ENCODE results near the gene RARRES2.

Gene RARRES2

GRCh38 chr7:150381785-150382122 lies 40.3 kb upstream of the RARRES2 start:
- H3K4me3 ChIP-seq (ENCODE audit: low read depth, low read length): no peak overlapping the region
- ChIA-PET CTCF (no interaction called here), POLR2A (no interaction called here)
- no peak for TF ChIP-seq CTCF (IDR thresholded peaks at IDR 0.05; ENCODE audit: insufficient read depth, low read length, missing control alignments)
- no peak for DNase-seq (ENCODE audit: low read depth, low spot score)

- ChIA-PET CTCF (interaction anchor here (1.0 to 1.9 kb wide), 2 partner anchors 23 to 40 kb away, joined by 3 to 7 read pairs; no protein-coding TSS in a partner anchor), POLR2A (no interaction called here)
- no peak for TF ChIP-seq CTCF (IDR thresholded peaks at IDR 0.05; ENCODE audit: insufficient read depth, low read length, missing control alignments)
- no peak for DNase-seq (ENCODE audit: low read depth, low spot score)
- no peak overlapping the region for H3K4me3 ChIP-seq (ENCODE audit: low read depth, low read length)
Measured at GRCh38 chr7:150381096-150381495, 39.7 kb upstream of the RARRES2 start.

- no peak for TF ChIP-seq CTCF (IDR thresholded peaks at IDR 0.05; ENCODE audit: insufficient read depth, low read length, missing control alignments)
- ChIA-PET POLR2A (interaction anchor here (0.9 kb wide), 1 partner anchor 24 kb away, joined by 3 read pairs; no protein-coding TSS in a partner anchor), CTCF (interaction anchor here (1.0 to 1.9 kb wide), 2 partner anchors 24 to 41 kb away, joined by 3 to 7 read pairs; no protein-coding TSS in a partner anchor)
- DNase-seq (ENCODE audit: low read depth, low spot score): no peak
- peak overlapping the region; percentile 81 for H3K4me3 ChIP-seq (ENCODE audit: low read depth, low read length)
Measured at GRCh38 chr7:150380463-150380862, 39.0 kb upstream of the RARRES2 start.

- CTCF ChIA-PET: interaction anchor here (1.0 to 1.9 kb wide), 2 partner anchors 25 to 42 kb away, joined by 3 to 7 read pairs; no protein-coding TSS in a partner anchor
- TF ChIP-seq CTCF (IDR thresholded peaks at IDR 0.05; ENCODE audit: insufficient read depth, low read length, missing control alignments): no peak
- DNase-seq (ENCODE audit: low read depth, low spot score): no peak
- peak overlapping the region; percentile 81 for H3K4me3 ChIP-seq (ENCODE audit: low read depth, low read length)
- POLR2A ChIA-PET: interaction anchor here (0.9 kb wide), 1 partner anchor 25 kb away, joined by 3 read pairs; no protein-coding TSS in a partner anchor
Measured at GRCh38 chr7:150379441-150380379, 38.3 kb upstream of the RARRES2 start.

- TF ChIP-seq CTCF (IDR thresholded peaks at IDR 0.05; ENCODE audit: insufficient read depth, low read length, missing control alignments): no peak
- CTCF ChIA-PET: interaction anchor here (1.0 to 1.7 kb wide), 3 partner anchors 10 to 25 kb away, joined by 3 to 15 read pairs (median 3); partner anchors contain the start of gene REPIN1
- peak within 1 kb of the TSS; percentile 81 for H3K4me3 ChIP-seq (ENCODE audit: low read depth, low read length)
- POLR2A ChIA-PET: interaction anchor here (1.5 kb wide), 1 partner anchor 10 kb away, joined by 12 read pairs; the partner anchor contains the start of gene REPIN1
- DNase-seq (ENCODE audit: low read depth, low spot score): peak; percentile 45
Measured at GRCh38 chr7:150378853-150379440, 37.5 kb upstream of the RARRES2 start, which contains the start of gene ZNF775. Gene ZNF775 (plus strand): TSS chr7:150379330. CDS start chr7:150388471, 9,141 bp downstream.

Data from AG04449 (cell line).